ENCODE results near the gene HIVEP2.

Gene HIVEP2

GRCh38 chr6:142726616-142727015, 218.4 kb downstream of the HIVEP2 start:
- no peak for DNase-seq

DNA sequence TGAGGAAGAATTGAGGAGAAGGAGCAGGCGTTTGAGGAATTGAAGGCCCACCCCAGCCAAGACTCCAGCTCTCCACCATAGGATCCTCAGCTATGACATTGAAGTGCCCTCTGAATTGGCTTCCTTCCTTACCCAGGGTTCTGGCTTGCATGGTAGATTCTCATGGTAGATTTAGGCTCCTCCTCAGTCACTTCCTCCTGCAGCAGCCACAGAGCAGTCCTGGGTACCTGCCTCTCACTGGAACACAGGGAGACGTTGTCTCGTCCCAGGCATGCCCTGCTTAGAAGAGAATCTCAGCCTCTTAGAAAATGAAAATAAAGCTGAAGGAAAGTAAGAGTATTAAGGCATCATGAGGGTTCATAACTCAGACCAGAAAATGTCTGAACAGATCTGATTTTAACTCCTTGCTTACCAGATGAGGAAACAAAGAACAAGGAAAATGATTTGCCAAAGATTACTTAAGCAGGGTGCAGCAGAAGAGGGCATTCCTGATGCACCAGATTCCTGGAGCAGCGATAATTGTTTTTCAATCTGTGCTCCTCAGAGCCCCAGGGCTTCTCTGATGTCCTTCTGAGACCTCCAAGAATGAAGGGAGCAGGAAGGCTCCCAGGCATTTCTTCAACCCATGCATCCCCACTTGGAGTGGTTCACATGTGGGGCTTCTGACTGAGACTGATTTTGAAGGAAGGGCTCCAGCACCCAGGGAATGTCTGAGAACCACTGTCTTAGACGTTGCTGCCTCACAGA, 219.8 kb downstream of the HIVEP2 start:
- no peak for DNase-seq

DNA sequence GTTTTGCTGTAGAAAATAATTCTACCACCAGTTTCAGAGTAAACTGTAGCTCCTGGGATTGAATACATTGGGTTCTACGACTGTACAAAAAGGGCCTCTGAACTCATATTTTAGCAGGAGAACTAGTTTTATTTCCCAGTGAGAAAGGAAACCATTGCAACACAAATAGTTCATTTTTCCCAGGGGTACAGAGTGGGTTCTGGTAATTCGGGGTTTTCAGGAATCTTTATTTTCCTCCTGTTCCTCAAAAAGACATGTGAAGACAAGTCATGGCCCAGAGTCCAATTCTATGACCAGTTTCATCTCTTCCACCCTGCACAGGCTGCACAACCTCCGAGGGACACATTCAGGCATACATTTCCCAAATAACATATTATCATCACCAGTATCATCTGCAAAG, 222.1 kb downstream of the HIVEP2 start:
- DNase-seq, result no peak

DNA sequence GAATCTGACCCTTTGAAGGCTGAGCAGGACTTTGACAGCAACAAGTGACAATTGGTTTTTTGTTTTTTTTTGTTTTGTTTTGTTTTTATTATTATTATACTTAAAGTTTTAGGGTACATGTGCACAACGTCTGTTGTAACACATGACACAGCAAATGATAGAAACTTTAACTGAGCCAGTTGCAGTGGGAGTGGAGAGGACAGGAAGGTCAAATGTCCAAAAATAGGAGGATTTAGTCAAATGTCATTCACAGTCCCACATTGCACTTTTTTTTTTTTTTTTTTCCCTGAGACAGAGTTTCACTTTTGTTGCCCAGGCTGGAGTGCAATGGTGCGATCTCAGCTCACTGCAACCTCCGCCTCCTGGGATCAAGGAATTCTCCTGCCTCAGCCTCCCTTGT, 223.0 kb downstream of the HIVEP2 start:
- no peak for DNase-seq

GRCh38 chr6:142721215-142721920, 223.6 kb downstream of the HIVEP2 start:
- DNase-seq, result no peak

- no peak for DNase-seq
These were observed 226.2 kb downstream of the HIVEP2 start for GRCh38 chr6:142718667-142719191.

- no peak for DNase-seq
These were observed 228.9 kb downstream of the HIVEP2 start for GRCh38 chr6:142716097-142716496.

GRCh38 chr6:142714951-142715785, 229.8 kb downstream of the HIVEP2 start:
- DNase-seq, result no peak

DNA sequence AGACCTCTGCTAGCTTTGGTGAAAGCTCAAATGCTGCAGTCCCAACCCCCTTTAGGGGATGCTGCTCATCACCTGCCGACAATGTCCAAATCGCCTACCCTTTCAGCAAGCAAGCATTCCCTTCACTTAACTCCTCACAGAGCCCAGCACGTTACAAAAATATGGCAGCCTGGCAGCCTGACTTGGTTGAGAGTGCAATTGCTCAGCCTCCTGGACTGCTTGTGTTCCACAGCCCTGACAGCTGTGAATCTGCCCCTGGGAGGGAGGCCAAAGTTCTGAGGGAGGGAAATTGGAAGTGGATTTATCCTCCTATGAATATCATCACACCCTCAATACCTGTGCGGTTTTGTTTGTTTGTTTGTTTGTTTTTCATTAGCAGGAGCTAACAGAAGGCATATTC, 231.0 kb downstream of the HIVEP2 start:
- no peak for DNase-seq

- DNase-seq, result no peak
These were observed 232.7 kb downstream of the HIVEP2 start for GRCh38 chr6:142712231-142712630.

GRCh38 chr6:142708651-142709050, 236.3 kb downstream of the HIVEP2 start:
- DNase-seq, result no peak

DNA sequence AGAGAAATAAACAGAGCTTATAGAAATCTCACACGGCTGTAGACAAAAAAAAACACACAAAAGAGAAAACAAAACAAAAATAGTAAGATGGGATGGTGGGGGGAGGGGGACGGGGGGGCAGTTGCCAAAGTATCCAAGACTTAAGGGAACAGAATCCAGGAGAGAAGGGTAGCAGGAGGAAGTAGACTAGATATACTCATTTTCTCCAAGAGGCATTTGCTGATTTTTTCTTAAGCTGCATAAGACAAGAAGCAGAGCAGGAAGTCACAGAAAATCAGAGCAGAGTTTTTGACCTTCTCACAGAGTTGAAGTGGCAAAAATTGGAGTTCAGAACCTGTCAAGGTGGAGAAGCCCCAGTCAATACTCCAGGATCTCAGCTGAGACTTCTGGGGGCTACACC, 237.7 kb downstream of the HIVEP2 start:
- no peak for DNase-seq

DNA sequence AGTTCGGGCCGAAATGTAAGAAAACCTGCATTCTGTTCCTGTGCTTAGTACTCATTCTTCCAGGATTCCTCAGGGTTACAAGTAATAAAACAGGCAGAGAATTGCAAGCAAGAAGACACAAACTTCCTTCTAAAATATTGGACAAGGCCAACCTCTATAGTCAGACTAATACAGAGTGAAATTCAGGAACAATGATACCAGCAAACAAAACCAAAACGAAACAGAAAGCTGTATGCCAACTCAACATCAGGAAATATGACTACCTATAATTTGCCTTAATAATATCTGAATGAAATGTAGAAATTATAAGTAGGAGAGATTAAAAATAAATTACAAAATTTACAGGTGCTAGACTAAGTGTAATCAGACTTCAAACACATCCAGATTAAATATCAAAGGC, 238.8 kb downstream of the HIVEP2 start:
- no peak for DNase-seq

- no peak for DNase-seq
These were observed 239.9 kb downstream of the HIVEP2 start for GRCh38 chr6:142705054-142705453.

GRCh38 chr6:142702501-142703460, 242.2 kb downstream of the HIVEP2 start:
- no peak for DNase-seq
